Endothelial cell of hepatic sinusoid (primary cell): ENCODE measurements around the gene MON2.

Experiments
- in situ Hi-C: cut with HindIII; loops from 2 replicates; pipeline ENCODE4 v1.10.0; 2017; ENCODE audit warnings: low sequenced_read_pairs

Gene MON2

DNA sequence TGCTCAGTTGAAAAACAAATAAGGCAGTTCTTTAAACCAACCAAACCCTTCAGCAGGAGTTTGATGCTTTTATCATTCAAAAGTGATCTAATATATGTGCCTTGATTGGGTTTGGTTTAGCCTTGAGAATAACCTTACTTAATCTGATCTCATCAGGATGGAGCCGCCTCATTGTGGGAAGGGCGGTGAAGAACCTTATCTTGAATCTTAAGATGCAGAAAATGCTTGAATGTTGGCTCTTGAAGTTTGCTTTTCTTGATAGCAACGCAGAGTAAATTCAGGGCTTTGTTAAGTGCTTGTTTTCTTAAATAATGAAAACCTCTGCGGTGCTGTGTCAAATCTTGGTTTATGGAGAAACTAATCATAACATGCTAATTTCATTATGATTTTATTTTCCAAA lies 138.2 kb downstream of the MON2 start:
- in situ Hi-C loops, result no loop called here

DNA sequence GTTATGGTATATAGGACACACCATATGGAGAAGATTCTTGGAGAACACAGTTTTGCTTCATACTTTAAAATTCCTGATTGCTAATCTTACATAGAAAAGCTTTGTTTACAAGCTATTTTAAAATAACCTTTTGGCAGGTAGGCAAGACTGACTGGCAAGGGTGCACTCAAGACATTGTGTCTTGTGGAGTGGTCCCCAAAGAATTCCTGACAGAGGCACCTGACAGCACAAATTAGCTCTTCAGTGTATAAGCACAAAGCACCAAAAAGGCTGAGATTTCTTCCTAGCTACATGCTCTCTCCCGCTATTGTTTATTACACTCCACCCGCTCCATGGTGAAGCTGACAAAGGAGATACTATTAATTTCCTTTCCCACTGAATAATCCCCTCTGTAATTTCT lies 139.4 kb downstream of the MON2 start:
- in situ Hi-C loops, result no loop called here

DNA sequence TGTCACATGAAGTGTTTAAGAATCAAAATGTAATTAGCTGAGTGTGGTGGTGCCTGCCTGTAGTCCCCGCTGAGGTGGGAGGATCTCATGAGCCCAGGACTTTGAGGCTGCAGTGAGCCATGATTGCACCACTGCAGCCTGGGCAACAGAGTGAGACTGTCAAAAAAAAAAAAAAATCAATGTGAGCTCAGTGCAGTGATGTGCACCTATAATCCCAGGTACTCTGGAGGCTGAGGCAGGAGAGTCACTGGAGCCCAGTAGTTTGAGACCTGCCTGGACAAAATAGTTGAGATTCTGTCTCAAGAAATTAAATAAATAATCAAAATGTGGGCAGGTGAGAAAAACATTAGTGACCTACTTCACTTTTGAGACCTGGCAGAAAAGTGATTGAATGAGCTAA lies 140.0 kb downstream of the MON2 start:
- in situ Hi-C loops, result no loop called here

DNA sequence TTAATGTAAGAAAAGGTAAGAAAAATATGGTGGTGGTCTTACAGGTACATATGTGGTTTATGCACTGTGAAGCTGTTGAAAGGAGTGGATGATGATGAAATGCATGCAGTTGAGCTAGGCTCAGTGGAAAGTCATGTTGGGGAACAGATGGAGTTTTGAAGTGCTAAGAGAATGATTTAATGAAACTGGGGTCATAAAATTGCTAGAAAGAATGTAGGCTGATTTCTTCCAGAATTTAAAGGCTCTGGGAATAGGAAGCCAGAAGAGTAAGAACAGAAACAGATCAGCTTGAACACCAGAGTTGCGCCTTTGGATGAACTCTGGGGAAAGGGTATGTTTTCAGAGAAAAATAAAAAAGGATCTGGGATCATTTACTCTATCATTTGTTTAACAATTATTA lies 146.5 kb downstream of the MON2 start:
- in situ Hi-C loops, result no loop called here

DNA sequence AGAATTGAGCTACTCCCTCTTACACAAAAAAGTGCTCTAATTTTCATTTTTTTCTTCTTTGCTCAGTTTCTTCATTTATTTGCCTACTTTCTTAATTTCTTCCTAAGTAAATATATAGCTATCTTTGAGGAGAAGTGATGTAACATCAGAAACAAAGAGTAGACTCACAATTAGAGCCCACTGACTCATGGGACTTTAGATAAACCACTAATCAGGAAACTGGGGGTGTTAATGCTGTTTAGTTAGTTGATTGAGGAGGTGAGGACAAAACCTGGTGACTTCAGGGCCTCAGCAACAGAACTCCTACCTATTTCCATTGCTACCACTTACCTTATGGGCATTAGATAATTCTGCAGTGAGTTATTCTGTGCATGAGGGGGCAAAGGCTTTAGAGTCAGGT lies 151.7 kb downstream of the MON2 start:
- in situ Hi-C loops, result no loop called here

DNA sequence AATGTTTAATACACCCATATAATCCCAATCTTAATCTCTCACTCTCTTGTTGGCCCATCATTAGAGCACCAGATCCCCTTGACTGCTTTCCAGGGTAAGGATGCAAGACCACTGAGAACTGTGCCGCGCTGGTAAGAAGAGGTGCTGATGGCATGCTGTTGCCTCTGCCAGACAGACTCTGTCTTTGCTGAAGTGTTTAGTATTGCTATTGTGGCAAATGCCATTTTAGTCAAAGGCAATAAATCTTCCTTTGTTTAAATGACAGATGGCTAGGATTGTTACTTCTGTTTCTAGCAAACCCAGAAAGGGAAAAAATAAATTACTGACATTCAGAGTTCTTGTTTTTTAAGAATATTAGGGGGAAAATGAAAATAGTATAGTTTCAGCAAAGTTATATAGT lies 152.3 kb downstream of the MON2 start:
- in situ Hi-C loops, result no loop called here

DNA sequence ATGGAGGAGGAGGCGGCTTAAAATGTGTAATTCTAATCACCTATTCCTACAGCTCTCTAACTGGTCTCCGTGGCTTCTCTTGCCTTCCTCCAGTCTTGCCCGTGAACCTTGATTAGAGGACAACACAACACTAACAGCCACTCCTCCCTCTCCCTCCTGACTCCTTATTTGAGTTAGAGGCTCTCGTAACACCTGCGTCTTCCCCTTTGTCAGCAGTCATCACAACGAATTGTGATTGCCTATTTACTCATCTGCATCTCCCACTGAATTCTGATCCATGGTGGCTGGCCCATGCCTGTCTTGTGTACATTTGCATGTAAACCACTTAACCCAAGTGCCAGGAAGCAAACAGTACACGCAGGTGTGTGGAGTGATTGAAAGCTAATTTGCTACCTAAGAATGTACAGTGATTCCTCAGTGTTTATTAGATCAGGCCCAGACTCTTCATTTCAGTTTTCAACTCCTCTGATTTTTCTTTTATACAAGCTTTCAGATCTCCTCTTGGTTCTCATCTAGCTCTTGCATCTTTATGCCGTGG lies 154.5 kb downstream of the MON2 start:
- in situ Hi-C loops, result no loop called here

DNA sequence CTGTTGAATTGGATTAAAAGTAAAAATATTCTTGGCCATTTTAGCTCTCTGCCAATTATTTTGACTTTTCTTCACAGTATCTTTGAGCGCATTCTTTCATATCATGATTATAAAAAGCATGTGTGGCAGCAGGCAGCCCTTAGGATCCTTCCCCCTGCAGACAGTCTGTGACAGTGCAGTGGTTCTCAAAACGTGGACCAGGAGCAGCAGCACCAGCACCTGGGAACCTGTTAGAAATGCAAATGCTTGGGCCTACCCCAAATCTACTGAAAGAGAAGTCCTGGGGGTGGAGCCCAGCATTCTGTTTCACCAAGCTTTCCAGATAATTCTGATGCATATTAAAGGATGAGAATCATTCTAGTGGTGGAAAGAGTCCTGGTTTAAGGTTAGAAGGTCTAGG lies 155.6 kb downstream of the MON2 start:
- in situ Hi-C loops, result no loop called here

DNA sequence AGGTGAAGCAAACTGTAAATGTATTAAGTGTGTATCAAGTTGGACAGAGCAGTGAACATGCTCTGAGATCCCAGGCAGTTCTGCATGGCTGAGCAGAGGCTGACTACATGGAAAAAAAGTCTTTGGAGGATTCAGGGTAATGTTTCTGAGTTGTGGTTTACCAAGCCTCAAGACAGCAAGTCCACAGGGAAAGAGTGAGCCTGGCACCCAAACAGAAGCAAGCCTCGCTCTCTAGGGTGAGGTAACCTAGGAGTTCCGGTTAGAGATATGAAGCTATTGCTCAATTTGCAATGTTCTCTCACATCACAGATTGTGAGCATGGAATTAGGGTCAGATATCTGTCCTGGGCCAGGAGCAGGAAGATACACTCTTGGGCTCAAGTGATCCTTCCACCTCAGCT lies 158.6 kb downstream of the MON2 start:
- in situ Hi-C loops, result no loop called here

DNA sequence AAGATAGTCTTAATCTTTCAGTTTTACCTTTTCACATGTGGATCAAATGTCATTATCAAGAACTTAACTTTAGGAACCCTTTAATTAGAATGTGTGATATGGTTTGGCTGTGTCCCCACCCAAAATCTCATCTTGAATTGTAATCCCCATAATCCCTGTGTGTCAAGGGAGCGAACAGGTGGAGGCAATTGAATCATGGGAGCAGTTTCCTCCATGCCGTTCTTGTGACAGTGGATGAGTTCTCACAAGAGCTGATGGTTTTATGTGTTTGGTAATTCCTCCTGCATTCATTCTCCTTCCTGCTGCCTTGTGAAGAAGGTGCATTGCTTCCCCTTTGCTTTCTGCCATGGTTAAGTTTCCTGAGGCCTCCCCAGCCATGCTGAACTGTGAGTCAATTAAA lies 160.6 kb downstream of the MON2 start:
- in situ Hi-C loops, result no loop called here

DNA sequence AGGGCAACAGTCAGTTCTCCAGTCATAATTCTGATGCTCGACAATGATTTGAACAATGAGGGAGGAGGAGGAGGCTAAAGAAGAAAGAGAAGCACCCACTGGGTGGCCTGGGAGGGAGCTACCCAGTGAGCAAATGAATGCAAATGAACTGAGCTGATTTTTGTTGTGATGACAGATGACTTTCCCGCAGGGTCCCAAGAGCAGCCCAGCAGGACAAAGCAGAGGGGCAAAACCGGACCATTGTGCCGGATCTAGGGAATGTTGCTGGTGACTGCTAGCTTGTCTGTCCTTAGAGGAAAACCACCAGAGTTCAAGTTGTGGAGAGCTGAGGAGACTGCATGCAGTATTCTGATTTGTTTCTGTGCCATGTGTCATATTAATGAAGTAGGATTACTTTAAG lies 162.8 kb downstream of the MON2 start:
- in situ Hi-C loops, result no loop called here

DNA sequence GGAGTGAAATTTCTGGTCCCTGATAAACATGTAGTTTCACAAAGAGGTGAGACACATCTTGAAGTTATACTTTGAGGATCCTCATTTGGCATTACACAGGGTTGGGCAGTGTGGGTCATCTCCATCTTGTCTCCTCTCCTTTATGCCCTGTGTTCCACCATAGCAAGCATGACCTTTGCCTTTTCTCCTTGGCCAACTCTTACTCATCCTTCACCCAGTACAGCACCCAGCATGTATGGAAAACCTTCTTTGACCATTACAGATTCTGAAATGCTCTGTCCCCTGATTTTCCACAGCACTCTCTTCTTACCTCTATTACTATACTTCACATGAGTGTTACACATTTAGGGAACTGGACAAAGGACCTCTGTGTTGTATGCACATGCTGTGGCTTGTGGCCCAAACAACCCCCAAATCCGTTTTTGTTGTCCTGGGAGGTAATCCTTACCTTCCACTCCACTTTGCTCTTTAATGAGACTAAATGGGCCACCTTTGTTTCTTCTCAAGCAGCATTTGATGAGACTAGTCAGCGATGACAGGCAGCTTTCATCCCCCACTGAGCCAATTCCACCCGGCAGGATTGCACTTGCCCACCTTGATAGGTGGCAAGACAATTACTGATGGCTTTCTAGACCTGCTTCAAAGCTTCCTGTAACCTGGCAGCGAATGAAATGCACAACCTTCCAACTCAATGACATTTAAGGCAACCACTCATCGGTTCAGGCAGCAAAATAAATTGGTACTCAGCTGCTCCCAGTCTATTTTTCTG lies 163.5 kb downstream of the MON2 start:
- in situ Hi-C loops, result no loop called here

DNA sequence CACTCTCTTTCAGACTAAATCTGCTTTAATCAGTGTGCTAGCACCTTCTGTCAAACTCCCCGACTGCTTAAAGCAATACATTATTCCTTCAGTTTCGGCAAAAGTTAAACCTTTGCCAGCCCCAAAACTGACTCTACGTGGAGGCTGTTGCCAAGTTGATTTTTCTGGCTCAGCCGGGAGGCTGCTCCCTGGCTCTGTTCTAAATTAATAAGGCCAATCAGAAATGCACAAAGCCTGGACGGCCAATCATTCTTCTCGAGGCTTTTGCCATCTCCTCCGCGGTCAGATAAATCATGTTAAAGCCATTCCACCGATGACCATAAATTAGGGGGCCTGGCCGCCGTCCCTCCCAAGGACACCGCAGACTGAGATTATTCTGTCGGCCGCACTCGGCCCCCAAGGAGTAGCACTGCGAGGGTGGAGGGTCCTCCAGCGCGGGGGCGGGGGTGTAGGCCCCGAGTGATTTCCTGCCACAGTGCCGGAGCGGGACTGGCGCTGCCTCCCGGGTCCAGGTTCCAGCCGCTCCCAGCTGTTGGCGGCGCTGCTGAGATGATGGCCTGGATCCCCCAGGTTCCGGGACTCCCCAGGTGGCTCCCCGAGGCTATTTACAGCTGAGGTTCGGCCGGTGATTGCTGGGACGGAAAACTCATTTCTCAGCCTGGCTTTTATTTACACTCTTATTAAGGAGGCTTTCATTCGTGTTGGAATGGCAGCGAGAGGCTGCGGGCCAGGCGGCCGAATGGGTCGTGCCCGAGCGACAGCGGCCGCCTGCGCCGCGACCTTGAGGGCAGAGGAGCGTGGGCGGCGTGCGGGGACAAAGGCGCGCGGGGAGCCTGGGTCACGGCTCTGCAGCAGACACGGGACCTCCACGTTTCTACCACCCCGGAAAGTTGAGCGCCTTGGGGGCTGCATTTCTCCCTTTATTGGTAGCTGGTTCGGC lies 165.1 kb downstream of the MON2 start:
- in situ Hi-C loops, result no loop called here

DNA sequence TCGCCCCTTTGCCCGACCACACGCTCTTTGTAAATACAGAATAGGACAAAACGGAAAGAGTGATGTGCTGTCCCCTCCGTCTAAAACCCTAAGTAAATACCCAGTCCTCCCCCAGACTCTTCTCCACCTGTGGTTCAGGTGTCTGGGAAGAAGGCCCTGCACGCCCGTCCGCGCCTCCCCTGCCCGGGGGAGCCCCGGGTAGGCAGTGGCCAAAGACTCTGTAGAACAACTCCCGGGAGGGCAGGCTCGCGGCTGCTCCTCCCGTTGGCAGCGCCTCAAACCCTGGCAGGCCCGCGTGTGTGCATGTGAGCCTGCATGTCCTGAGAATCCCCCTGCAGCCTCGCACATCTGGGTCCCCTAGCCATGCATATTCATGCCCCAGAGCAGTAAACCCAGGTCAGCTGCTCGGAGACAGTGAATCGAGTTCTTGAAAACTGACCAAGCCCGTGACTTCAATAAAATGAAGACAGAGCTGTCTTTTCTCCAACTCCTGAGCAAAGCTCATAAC lies 165.8 kb downstream of the MON2 start:
- in situ Hi-C loops, result no loop called here

DNA sequence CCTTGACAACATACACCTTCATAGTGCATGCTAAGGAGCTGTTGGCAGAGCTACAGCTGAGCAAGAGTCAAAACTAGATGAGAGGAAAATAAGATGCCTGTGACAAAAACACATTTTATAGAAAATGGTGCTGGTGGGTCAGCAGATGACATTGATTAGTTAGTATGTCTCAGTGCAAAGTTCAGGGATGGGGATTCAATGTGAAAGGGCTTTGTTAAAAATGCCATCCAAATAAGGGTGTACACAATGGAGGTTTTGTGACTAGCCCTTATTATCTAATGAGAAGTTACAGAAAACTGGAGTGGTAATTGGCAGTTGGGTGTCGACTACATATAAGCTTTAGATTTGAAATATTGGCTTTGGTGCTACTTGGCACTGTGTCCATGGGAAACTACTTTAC lies 169.0 kb downstream of the MON2 start:
- in situ Hi-C loops, result no loop called here

DNA sequence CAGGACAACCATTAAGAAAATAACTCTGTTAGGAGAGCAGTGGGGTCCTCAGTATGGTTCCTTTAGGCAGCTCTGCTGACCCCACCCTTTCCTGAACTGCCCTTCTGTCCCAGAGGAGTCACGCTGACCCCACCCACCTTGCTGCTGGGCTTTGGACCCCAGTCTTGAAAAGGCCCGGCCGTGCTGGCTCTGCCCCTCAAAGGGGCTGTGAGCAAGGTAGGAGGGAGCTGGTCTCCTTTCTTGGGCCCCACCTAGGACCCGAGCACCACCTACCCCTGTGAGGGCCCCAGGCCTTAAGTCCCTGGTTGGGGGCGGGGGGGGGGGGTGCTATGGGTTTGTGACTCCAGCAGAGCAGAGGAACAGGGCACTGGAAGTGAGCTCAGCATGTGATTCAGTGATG lies 171.1 kb downstream of the MON2 start:
- in situ Hi-C loops, result no loop called here

DNA sequence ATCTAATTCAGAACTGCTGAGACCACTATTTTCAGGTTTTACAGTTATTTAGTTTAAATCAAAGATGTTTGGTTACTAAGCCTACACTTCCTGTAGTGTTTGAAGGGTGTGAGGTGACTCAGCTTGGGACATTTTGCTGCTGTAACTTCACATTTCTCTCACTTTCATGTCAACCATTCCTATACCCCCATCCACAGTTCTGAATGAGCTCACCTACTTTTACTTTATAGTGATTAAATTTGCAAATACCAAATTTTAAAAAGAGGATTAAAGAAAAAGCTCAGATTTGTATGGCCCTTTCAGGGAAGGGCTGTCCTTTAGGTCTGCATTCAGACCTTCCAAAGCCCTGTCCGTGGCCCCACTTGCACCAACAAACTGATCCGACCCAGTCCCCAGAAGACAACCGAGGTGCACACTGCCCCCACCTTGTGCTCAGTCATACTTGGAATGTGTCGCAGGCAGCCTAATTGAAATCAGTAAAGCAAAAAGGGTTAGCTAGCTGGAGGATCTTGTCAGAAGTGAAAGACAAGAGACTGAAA lies 174.4 kb downstream of the MON2 start:
- in situ Hi-C loops, result no loop called here

DNA sequence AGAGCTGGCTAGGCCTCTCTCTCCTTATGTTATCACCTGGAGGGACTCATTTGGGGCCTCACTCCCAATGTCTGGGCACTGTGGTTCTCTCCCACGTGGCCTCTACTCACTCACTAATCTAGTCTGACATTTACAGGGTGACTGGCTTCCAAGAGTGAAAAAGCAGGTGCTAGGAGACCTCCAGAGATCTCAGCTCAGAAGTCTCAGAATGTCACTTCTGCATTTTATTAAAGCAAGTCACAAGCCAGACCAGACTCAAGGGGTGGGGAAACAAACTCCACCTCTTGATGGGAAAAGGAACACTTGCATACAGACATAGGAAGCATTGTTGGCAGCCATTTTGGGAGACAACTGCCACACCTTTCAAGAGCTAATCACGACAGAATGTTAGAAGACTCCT lies 175.9 kb downstream of the MON2 start:
- in situ Hi-C loops, result no loop called here

DNA sequence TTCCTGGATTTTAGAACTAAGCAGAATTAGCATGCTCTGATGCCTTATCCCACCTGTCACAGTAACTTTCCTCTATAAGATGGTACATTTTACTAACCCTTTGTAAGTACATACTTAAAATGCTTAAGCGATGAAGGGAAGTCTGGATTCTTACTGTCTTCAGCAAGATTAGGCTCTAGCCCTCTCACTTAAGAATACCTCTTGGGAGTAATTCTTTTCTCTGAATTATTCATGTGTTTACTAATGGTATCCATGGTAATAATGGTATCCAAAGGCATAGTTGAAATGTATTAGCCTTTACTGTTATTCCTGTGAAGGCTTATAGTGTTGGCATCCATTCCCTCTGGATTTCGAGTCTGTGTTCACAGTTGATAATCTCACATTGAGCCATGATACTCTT lies 176.9 kb downstream of the MON2 start:
- in situ Hi-C loops, result no loop called here

DNA sequence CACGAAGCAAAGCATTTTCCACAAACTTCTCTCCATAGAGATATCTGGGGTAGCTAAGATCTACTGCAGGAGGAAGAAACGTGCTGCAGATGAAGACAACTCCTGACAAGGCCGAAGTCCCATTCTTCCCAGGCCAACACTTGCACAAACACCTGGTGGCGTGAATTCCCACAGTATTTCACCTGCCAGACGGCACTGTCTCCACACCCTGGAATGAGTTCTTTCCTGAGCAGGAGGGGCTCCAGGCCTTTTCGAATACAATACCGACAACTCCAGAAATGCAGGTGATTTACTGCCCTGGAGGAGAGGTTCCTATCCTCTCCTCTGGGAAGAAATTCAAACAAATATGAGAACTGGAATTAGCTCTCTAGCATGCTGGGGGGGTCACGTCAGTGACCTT lies 179.9 kb downstream of the MON2 start:
- in situ Hi-C loops, result no loop called here

DNA sequence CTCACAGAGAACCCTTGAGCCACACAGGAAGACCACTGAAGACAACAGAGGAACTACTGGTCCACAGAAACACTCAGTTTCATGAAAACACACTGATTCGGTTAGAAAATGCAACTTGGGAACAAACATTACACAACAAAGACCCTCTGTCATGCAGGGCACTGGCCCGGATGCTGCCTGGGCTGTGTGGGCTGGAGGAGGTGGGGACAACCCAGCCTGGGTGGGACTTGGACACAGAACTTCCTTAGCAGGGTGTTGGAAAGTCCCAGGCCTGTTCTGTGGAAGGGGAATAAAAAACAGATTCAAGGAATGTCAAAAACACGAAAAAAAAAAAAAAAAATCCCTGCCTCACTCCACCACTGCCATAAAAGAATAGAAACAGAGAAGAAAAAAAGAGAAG lies 181.0 kb downstream of the MON2 start:
- in situ Hi-C loops, result no loop called here
